ENCODE data around the gene INCA1.

Gene INCA1

DNA sequence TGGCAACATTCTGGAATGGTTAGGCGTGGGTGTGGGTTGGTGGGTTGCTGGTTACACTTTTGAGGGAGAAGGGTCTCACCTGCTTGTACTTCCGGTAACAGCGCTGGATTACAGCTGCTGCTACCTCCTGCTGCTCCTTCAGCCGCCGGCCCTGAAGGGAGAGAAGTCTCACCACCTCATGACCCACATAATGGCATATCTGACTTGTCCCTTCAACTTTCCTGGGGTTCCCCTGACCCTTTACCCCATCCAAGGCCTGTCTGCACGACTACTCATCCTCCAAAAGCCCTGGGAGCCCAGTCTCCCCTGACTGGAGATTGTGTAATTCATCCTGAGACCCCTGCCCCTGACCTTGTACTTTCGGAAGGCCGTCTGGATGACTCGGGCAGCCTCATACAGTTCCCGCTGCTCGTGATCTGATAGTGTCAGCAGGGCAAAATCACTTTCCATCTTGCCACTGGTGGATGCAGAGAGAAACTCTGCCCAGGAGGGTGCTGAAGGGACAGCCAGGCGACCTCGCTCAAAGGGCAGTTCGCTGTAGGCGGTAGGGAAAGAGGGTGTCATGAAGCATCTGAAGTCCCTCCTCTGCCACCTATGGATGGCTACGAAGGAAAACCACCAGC, 27.7 kb downstream of the INCA1 start:
- no peak for TF ChIP-seq ZNF274 (IDR thresholded peaks at IDR 0.05; ENCODE audit: low read depth, low read length)
- H3K4me3 ChIP-seq (ENCODE audit: low read length) = no peak overlapping the region

DNA sequence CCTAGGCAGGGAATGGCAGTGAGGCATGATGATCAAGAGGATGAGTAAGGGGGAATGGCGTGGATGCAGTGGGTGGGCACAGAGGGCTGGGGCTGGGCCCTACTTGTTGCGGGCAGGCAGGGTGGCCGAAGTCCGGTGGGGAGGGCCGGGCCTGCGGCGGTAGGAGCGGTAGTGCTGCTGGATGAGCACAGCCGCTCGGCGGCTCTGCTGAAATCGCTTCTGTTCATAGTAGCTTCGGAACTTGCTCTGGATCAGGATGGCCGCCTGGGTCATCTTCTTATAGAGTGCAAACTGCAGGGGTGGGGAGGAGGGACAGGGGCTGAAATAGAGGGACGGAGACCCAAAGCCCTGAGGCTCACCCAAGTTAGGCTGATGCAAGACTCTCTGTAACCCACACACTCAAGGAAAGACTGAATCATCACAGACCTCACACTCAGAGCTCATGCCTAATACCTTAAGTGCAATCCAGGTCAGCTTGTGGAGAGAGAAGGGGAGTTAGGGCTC, 28.2 kb downstream of the INCA1 start:
- no peak for TF ChIP-seq ZNF274 (IDR thresholded peaks at IDR 0.05; ENCODE audit: low read depth, low read length)
- H3K4me3 ChIP-seq (ENCODE audit: low read length) = no peak overlapping the region; the same call in 1 of the 2 replicates

DNA sequence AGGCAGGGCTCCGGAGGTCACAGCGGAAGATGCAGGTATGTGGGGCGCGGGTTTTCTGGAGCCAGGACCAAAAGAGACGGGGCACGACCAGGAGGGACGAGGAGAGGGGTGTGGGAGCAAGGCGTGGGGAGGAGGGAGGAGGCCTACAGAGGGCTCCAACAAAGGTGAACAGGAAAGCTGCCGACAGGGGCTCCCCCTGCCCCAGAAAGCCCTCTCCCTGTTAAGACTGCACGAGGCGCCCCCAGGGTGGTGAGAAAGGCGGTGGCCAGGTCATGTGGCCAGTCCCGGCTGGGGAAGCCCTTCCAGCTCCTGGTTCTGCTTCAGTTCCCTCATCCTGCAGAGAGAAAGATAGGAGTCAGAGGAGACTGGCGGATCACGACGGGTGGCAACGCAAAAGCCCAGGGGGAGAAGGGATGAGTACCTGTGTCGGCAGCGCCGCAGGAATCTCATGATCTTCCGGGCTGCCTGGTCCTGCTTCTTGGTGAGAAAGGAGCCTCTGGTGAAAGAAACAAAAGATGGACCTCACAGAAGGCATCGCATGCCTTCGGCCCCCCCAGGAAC, 28.8 kb downstream of the INCA1 start:
- H3K4me3 ChIP-seq (ENCODE audit: low read length) = peak overlapping the region; percentile 67; the same call in 1 of the 2 replicates
- no peak for TF ChIP-seq ZNF274 (IDR thresholded peaks at IDR 0.05; ENCODE audit: low read depth, low read length)

DNA sequence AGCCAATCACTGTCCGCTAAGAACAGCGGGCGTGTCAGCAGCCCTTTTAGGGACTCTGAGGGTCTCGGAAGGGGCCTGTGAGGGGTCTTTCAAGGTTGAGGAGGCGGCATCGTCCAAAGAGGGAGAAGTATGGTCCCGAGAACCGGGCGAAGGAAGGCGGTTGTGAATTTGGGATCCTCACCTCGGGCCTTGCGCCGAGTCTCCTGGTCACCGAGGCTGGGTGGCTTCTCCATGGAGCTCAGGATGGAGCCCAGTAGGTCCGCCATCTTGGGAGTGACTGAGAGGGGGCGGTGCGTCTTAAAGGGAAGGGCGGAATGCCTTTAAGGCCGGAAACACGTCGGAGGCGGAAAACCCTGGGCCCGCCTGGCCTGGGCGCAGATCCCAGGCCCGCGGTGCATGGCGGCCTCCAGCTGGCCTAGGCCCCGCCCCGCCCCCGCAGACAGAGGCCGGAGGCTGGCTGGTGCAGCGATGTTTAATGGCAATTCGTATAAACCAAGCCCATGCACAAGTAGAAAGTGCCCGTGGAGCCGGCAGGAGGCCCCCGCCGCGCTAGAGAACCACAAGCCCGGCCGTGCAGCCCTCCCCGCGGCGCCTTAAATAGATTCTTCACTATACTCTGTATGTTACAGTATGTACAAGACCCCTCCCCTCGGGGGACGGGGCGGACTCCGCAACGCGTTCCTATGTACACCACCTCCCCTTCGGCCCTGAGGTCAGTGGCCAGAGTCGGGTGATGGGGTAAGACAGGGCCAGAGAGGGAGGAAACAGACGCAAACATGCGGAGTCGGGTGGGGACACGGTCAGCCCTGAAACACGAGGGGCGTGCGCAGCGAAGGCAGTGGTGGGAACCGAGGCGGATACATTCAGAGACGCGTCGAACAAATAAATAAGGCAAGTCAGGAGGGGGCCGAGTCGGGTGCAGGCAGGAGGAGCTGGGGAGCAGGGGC, 29.5 kb downstream of the INCA1 start, which contains the start of gene SPAG7:
Gene SPAG7 (minus strand): TSS at position 279 of the 947 bp plus-strand sequence. CDS start 13 bp downstream, at position 266.
- no peak for TF ChIP-seq ZNF274 (IDR thresholded peaks at IDR 0.05; ENCODE audit: low read depth, low read length)
- peak within 1 kb of the TSS; percentile 77 for H3K4me3 ChIP-seq (ENCODE audit: low read length)

DNA sequence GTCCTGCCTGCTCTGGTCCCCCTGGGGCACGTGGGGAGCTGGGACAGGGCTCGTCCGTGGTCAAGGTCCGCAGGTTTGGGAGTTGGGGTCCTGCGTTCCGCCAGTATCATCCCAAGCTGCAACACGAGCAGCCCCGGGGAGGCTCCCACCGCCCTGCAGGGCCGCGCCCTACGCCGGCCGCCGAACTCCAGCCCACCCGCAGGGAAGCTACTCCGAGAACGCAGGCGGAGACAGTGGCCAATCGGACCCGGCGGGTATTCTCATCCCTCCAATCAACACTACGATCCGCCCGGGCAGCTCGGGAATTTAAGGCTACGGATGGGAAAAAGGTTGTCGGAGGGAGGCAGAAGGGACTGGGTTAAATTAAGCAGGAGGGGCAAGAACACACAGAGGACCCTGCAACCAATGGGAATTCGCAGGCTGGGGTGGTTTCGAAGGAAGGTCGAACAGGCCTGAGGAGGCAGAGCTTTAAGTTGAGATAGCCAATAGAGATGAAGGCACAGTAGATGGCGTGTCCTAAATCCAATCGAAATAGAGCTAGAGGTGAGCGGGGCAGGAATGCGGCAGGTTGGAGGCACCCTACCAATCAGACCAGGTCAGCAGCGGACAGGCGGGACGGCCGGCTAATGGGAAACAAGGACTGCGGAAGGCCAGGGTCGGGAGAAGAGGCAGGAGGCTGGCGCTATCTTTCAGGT, 30.3 kb downstream of the INCA1 start:
- H3K4me3 ChIP-seq (ENCODE audit: low read length) = peak overlapping the region; percentile 77
- TF ChIP-seq ZNF274 (IDR thresholded peaks at IDR 0.05; ENCODE audit: low read depth, low read length) = no peak

DNA sequence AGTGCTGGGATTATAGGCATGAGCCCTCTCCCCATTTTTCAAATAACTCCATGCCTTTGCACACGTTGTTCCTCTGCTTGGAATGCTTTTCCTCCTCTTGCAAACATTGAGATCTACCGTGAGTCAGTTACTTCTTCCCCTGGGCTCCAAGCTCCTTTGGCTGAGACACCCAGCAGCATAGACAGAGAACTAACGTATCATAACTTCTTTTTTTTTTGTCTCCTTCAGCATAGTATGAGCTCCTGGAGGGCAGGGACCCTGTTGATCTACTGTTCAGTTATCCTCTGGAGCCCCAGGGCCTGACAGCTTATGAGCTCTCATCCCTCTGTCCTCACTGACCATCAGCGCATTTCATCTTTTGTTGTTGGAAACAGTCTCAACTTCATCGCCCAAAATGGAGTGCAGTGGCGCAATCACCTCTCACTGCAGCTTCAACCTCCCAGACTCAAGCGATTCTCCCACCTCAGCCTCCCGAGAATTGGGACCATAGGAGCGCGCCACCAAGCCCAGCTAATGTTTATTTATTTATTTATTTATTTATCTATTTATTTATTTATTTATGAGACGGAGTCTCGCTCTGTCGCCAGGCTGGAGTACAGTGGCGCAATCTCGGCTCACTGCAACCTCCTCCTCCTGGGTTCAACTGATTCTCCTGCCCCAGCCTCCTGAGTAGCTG, 31.9 kb downstream of the INCA1 start:
- TF ChIP-seq ZNF274 (IDR thresholded peaks at IDR 0.05; ENCODE audit: low read depth, low read length) = no peak
- no peak overlapping the region for H3K4me3 ChIP-seq (ENCODE audit: low read length)

DNA sequence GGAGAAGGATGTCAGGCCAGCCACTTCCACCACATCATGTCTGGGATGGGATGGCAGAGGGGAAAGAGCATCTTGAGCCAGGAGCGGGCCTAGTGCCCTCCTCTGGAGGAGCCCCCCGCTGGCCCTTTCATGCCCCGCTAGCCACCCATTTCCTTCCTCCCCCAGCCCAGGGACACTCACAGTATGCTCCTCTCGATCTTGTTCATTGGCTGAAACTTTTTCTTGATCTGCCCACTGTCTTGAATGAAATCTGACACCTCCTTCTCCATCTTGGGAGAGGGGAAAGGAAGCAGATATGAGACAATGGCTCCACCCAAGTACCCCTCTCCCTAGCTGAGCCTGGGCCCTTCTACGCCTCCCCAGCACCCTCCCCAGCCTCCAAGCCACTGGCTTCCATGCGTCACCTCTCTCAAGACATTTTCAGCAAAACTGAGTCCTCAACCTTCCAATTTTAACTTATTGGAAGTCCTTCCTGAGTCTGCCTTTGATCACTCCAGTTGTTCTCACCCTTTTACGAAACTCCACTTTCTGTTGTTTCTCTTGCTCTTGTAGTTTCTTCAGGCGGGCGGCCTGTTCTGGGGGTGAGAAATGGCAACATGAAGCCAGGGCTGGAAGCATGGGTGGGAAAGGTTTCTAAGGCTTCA, 36.9 kb downstream of the INCA1 start:
- H3K4me3 ChIP-seq (ENCODE audit: low read length) = no peak overlapping the region

DNA sequence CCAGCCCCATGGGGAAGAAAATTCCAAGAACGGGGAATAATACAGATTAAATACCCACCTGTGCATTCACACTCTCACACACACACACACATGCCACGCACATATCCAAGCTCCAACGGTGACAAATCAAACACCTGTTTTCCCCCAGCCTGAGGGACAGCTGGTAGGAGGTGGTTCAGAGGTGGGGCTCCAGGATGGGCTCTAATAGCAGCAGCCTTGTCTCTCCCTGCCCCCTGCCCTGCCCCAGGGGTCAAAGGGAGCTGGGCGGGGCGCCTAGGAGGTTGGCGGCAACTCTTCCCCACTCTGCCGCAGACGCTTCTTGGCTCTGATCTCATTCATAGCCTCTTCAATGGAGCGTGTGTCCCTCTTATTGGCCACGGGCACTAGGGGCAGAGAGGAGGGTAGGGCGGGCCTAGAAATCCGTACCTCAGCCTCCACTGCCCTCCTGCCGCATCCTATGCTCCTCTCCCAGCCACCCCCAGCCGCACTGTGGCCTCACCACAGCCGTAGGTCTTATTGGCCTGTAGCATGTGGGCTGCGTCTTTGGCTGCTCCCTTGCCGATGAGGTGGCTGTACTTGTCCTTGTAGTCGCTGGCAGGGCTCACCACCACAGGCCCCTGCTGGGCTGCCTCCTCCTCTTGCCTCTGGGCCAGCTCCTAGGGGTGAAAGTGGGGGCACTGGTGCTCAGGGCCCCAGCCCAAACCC, 37.9 kb downstream of the INCA1 start:
- no peak for TF ChIP-seq ZNF274 (IDR thresholded peaks at IDR 0.05; ENCODE audit: low read depth, low read length)
- no peak overlapping the region for H3K4me3 ChIP-seq (ENCODE audit: low read length)

More for the DNA sequence above, 36.9 kb downstream of the INCA1 start:
- no peak for TF ChIP-seq ZNF274 (IDR thresholded peaks at IDR 0.05; ENCODE audit: low read depth, low read length)

DNA sequence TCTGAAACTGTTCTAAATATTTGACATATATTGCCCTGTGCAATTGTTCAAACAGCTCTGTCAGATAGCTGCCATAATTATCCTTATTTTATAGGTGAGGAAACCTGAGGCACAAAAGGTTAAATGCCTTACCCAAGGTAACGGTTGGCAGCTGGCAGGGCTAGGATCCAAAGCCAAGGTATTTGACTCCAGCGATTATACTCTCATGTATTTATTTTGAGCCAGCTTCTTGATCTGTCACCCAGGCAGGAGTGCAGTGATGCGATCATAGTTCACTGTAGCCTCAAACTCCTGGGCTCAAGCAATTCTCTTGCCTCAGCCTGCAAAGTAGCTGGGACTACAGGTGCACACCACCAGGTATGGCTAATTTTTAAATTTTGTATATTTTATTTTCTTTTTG, 39.2 kb downstream of the INCA1 start:
- H3K4me3 ChIP-seq (ENCODE audit: low read length) = no peak overlapping the region

DNA sequence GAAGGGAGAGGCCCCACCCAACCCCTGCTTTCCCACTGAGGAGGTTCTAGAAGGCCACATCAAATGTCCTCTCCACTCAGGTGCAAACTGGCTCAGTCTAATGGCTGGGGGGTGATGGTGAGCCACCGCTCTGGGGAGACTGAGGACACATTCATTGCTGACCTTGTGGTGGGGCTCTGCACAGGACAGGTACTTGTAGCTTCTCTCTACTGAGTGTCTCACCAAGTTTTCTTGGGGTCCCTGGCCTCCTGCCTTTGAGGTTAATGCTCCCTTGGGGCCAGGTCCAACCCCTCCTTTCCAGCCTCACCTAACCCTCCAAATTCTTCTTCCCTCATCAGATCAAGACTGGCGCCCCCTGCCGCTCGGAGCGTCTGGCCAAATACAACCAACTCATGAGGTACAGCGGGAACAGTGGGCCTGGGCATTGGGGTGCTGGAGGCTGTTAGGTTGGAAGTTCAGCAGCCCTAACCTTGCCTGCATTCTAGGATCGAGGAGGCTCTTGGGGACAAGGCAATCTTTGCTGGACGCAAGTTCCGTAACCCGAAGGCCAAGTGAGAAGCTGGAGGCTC, 40.7 kb downstream of the INCA1 start:
- no peak overlapping the region for H3K4me3 ChIP-seq (ENCODE audit: low read length)
- no peak for TF ChIP-seq ZNF274 (IDR thresholded peaks at IDR 0.05; ENCODE audit: low read depth, low read length)

More for the DNA sequence above, 39.2 kb downstream of the INCA1 start:
- TF ChIP-seq ZNF274 (IDR thresholded peaks at IDR 0.05; ENCODE audit: low read depth, low read length) = no peak

DNA sequence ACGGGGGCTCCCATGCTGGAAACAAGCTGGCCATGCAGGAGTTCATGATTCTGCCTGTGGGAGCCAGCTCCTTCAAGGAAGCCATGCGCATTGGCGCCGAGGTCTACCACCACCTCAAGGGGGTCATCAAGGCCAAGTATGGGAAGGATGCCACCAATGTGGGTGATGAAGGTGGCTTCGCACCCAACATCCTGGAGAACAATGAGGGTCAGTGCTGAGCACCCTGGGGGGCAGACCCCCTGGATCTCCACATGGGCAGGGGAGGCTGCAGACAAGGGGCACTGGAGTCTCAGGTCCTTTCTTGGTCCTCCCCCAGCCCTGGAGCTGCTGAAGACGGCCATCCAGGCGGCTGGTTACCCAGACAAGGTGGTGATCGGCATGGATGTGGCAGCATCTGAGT, 42.2 kb downstream of the INCA1 start:
- TF ChIP-seq ZNF274 (IDR thresholded peaks at IDR 0.05; ENCODE audit: low read depth, low read length) = no peak
- no peak overlapping the region for H3K4me3 ChIP-seq (ENCODE audit: low read length)

DNA sequence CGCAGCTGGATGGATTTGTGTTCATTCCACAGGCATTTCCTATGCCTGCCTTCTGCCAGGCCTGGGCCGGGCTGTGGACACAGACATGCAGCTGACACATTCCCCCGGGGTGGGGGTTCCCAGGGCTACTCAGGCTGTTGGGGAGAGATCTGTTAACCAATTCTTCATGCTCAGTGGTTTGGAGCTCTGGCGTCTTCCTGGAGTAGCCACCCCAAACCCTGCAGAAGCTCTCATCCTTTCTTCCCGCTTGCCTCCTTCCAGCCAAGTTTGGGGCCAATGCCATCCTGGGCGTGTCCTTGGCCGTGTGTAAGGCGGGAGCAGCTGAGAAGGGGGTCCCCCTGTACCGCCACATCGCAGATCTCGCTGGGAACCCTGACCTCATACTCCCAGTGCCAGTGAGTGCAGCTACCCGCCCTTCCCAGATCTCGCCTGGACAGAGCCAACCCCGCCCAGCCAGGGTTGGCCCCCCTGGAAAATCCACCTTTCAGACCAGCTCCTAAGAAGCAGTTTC, 43.8 kb downstream of the INCA1 start:
- TF ChIP-seq ZNF274 (IDR thresholded peaks at IDR 0.05; ENCODE audit: low read depth, low read length) = no peak

More for the DNA sequence above, 43.8 kb downstream of the INCA1 start:
- no peak overlapping the region for H3K4me3 ChIP-seq (ENCODE audit: low read length)

Data from GM08714 (cell line).